Mammary epithelial cell (primary cell): ENCODE measurements around the gene PRIM2.
"Not testable (repeated sequence)": the region's sequence is repeated elsewhere in the genome, so short reads cannot be mapped to it uniquely, and the experiment has no call there.

ENCODE experiments used
- EZH2 ChIP-seq: IDR thresholded peaks from 2 replicates; pipeline ENCODE4 v1.6.1; 2012; ENCODE audit warnings: low read length, inconsistent platforms, borderline replicate concordance
- TF ChIP-seq, protein P1 (sequence below), 2 donors: IDR thresholded peaks in 1 of 2; conservative IDR thresholded peaks in 1 of 2; 2 replicates each; pipeline ENCODE4 v1.5.1; 2011 to 2012; ENCODE audit warnings: inconsistent platforms in 2 of 2, low read length in 2 of 2, mild to moderate bottlenecking in 2 of 2, control low read depth in 1 of 2, low read depth in 1 of 2; ENCODE audit not compliant: insufficient read depth in 1 of 2; ENCODE audit errors: extremely low read depth in 1 of 2

DNA sequence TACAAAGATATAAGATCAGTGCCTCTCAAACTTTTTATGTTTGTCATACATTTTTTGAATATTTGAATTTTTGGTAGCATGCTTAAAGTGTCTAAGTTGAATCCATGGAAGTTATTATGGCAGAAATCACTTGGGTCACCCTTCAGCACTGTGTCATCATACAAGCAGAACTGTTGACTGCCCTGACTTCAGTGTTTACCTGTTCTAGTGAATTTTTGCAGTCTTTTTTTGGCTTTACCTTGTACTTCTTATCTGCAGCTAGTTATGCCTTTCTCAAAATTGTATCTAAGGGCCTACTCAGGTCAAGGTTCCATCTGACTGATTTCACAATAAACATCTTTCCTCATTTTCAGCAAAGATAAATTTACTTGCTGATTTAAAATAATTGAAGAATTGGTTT is 241.7 kb downstream of the PRIM2 start:
- TF ChIP-seq EZH2, result not testable (repeated sequence)
- TF ChIP-seq, protein P1, sequence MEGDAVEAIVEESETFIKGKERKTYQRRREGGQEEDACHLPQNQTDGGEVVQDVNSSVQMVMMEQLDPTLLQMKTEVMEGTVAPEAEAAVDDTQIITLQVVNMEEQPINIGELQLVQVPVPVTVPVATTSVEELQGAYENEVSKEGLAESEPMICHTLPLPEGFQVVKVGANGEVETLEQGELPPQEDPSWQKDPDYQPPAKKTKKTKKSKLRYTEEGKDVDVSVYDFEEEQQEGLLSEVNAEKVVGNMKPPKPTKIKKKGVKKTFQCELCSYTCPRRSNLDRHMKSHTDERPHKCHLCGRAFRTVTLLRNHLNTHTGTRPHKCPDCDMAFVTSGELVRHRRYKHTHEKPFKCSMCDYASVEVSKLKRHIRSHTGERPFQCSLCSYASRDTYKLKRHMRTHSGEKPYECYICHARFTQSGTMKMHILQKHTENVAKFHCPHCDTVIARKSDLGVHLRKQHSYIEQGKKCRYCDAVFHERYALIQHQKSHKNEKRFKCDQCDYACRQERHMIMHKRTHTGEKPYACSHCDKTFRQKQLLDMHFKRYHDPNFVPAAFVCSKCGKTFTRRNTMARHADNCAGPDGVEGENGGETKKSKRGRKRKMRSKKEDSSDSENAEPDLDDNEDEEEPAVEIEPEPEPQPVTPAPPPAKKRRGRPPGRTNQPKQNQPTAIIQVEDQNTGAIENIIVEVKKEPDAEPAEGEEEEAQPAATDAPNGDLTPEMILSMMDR (conservative IDR thresholded peaks at IDR 0.05 in 1 of 2, IDR thresholded peaks at IDR 0.05 in 1 of 2; ENCODE audit: extremely low read depth in 1 of 2, insufficient read depth in 1 of 2, low read depth in 1 of 2, low read length in 2 of 2), result not testable (repeated sequence)
